ENCODE results near the gene TPD52L2. TPM values are rescaled to one million over a fixed set of nuclear protein-coding genes. Genes with fewer than 3 reads are reported as not detected.
"Not testable (repeated sequence)": the region's sequence is repeated elsewhere in the genome, so short reads cannot be mapped to it uniquely, and the experiment has no call there.

The TPD52L2 gene
- total RNA-seq, 1 experiment from 2014 or later = 149 TPM

- Histone ChIP-seq H3K27ac (no peak overlapping the region), H3K9me3 (ENCODE audit: insufficient read depth, low read depth) (no peaks in the 10 kb centered on the region), H3K36me3 (ENCODE audit: low read depth) (no peaks in the 10 kb centered on the region), H3K27me3 (ENCODE audit: insufficient read depth, low read depth) (no peaks in the 10 kb centered on the region), H4K20me1 (ENCODE audit: insufficient read depth) (no peaks in the 10 kb centered on the region), H3K9me2 (ENCODE audit: insufficient read depth) (no peaks in the 10 kb centered on the region), H3K4me1 (replicated peaks; ENCODE audit: insufficient read depth) (peaks cover 31% of the 10 kb centered on the region), H3F3A (ENCODE audit: insufficient read depth, low read depth) (peaks cover 30% of the 10 kb centered on the region; the same call in 1 of the 2 replicates), H3K79me2 (ENCODE audit: low read depth) (no peaks in the 10 kb centered on the region), H2AFZ (no peak overlapping the region), H3K4me3 (peak overlapping the region; percentile 55; the same call in 1 of the 2 replicates), H3K4me2 (peak overlapping the region; percentile 77)
- no TSS peak for BruUV-seq (replicated peaks)
- DNase-seq = peak in 1 of 2 experiments; percentile 31
- intact Hi-C loops (cut with micrococcal nuclease; ENCODE audit: unreplicated experiment) = no loop called here
- POLR2A ChIA-PET (ENCODE audit: unreplicated experiment) = no interaction called here
- TF ChIP-seq EZH2 (IDR thresholded peaks at IDR 0.05; ENCODE audit: low read depth) = no peak
- TF ChIP-seq CTCF (conservative IDR thresholded peaks at IDR 0.05) = no peak
- CTCF ChIA-PET = no interaction called here
Observed at GRCh38 chr20:63848003-63848911, 16.8 kb upstream of the TPD52L2 start.

GRCh38 chr20:63850689-63851547 lies 14.2 kb upstream of the TPD52L2 start:
- H3K9me3 ChIP-seq (ENCODE audit: insufficient read depth, low read depth) = no peaks in the 10 kb centered on the region
- ChIA-PET POLR2A (ENCODE audit: unreplicated experiment) (no interaction called here), CTCF (interaction anchor here (0.5 kb wide), 1 partner anchor 66 kb away, joined by 3 read pairs; no protein-coding TSS in a partner anchor)
- no peak overlapping the region for H3K4me3 ChIP-seq
- H3K27me3 ChIP-seq (ENCODE audit: insufficient read depth, low read depth) = no peaks in the 10 kb centered on the region
- peak overlapping the region; percentile 85; the same call in 1 of the 2 replicates for H3K27ac ChIP-seq
- H3K9me2 ChIP-seq (ENCODE audit: insufficient read depth) = no peaks in the 10 kb centered on the region
- H4K20me1 ChIP-seq (ENCODE audit: insufficient read depth) = no peaks in the 10 kb centered on the region
- H3K4me2 ChIP-seq = no peak overlapping the region
- intact Hi-C loops (cut with micrococcal nuclease; ENCODE audit: unreplicated experiment) = no loop called here
- no peaks in the 10 kb centered on the region for H3K79me2 ChIP-seq (ENCODE audit: low read depth)
- H3K36me3 ChIP-seq (ENCODE audit: low read depth) = no peaks in the 10 kb centered on the region
- peaks cover 30% of the 10 kb centered on the region; the same call in 1 of the 2 replicates for H3F3A ChIP-seq (ENCODE audit: insufficient read depth, low read depth)
- H2AFZ ChIP-seq = no peak overlapping the region
- peaks cover 40% of the 10 kb centered on the region for H3K4me1 ChIP-seq (replicated peaks; ENCODE audit: insufficient read depth)
- TSS peak; percentile 79 for BruUV-seq (replicated peaks)
- peak in 1 of 2 experiments; percentile 30 for DNase-seq
- TF ChIP-seq CTCF (conservative IDR thresholded peaks at IDR 0.05) (no peak), EZH2 (IDR thresholded peaks at IDR 0.05; ENCODE audit: low read depth) (no peak)

GRCh38 chr20:63851548-63851943 lies 13.5 kb upstream of the TPD52L2 start:
- H3K36me3 ChIP-seq (ENCODE audit: low read depth); POLR2A ChIA-PET (ENCODE audit: unreplicated experiment); H4K20me1 ChIP-seq (ENCODE audit: insufficient read depth); intact Hi-C loops (cut with micrococcal nuclease; ENCODE audit: unreplicated experiment); H3K9me2 ChIP-seq (ENCODE audit: insufficient read depth); H3K27me3 ChIP-seq (ENCODE audit: insufficient read depth, low read depth); H3K4me2 ChIP-seq; H3K79me2 ChIP-seq (ENCODE audit: low read depth); DNase-seq; H3K27ac ChIP-seq; H3K4me3 ChIP-seq; H2AFZ ChIP-seq; BruUV-seq (replicated peaks); H3K9me3 ChIP-seq (ENCODE audit: insufficient read depth, low read depth): not testable (repeated sequence)
- CTCF ChIA-PET = interaction anchor here (0.5 kb wide), 1 partner anchor 67 kb away, joined by 3 read pairs; no protein-coding TSS in a partner anchor
- Histone ChIP-seq H3K4me1 (replicated peaks; ENCODE audit: insufficient read depth) (peaks cover 34% of the 10 kb centered on the region), H3F3A (ENCODE audit: insufficient read depth, low read depth) (peaks cover 28% of the 10 kb centered on the region; the same call in 1 of the 2 replicates)

GRCh38 chr20:63853733-63854068 lies 11.4 kb upstream of the TPD52L2 start:
- H3K36me3 ChIP-seq (ENCODE audit: low read depth); intact Hi-C loops (cut with micrococcal nuclease; ENCODE audit: unreplicated experiment); H4K20me1 ChIP-seq (ENCODE audit: insufficient read depth); H3K79me2 ChIP-seq (ENCODE audit: low read depth); H2AFZ ChIP-seq; H3K9me2 ChIP-seq (ENCODE audit: insufficient read depth); H3K4me3 ChIP-seq; DNase-seq; H3K9me3 ChIP-seq (ENCODE audit: insufficient read depth, low read depth); BruUV-seq (replicated peaks); H3K27ac ChIP-seq; H3K4me2 ChIP-seq; CTCF ChIA-PET; H3K27me3 ChIP-seq (ENCODE audit: insufficient read depth, low read depth): not testable (repeated sequence)
- POLR2A ChIA-PET (ENCODE audit: unreplicated experiment) = interaction anchor here (0.6 to 0.9 kb wide), 2 partner anchors 43 to 120 kb away, joined by 16 to 25 read pairs; no protein-coding TSS in a partner anchor
- peaks cover 13% of the 10 kb centered on the region for H3K4me1 ChIP-seq (replicated peaks; ENCODE audit: insufficient read depth)
- peaks cover 31% of the 10 kb centered on the region for H3F3A ChIP-seq (ENCODE audit: insufficient read depth, low read depth)
